ENCODE measurements around the gene PCGF2. TPM values are rescaled to one million over a fixed set of nuclear protein-coding genes. Genes with fewer than 3 reads are reported as not detected.
A peak's percentile ranks its signal among the peaks of the same experiment; 100 is the strongest.

PCGF2 gene
- polyA plus RNA-seq, 1 donor from 2014 or later, result 11.7 TPM

DNA sequence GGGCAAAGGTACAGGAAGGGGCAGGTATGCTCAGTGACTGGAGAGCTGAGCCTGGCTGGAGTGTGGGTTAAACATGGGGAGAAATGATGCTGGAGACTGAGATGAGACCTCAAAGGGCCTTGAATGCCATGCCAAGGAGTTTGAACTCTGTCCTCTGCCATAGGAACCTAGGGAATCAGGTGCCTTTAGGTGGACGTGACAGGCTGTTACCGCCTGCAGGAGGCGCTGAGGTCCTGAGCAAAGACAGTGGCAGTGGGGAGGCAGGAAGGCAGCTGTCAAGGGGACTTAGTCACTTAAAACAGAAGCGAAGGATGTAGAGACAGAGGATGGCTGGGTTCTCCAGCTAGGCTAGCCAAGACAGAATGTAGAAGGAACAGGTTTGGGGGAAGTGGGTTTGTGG, 13.5 kb upstream of the PCGF2 start:
- TF ChIP-seq MXI1 (conservative IDR thresholded peaks at IDR 0.05; ENCODE audit: poor library complexity, severe bottlenecking) (no peak), CTCF (IDR thresholded peaks at IDR 0.05; ENCODE audit: poor library complexity, severe bottlenecking) (peak; percentile 28), RAD21 (conservative IDR thresholded peaks at IDR 0.05) (no peak), TAF1 (IDR thresholded peaks at IDR 0.05; ENCODE audit: low read depth) (no peak), SMC3 (conservative IDR thresholded peaks at IDR 0.05; ENCODE audit: poor library complexity) (no peak), POLR2AphosphoS5 (IDR thresholded peaks at IDR 0.05) (no peak)
- TF ChIP-seq, protein P1, sequence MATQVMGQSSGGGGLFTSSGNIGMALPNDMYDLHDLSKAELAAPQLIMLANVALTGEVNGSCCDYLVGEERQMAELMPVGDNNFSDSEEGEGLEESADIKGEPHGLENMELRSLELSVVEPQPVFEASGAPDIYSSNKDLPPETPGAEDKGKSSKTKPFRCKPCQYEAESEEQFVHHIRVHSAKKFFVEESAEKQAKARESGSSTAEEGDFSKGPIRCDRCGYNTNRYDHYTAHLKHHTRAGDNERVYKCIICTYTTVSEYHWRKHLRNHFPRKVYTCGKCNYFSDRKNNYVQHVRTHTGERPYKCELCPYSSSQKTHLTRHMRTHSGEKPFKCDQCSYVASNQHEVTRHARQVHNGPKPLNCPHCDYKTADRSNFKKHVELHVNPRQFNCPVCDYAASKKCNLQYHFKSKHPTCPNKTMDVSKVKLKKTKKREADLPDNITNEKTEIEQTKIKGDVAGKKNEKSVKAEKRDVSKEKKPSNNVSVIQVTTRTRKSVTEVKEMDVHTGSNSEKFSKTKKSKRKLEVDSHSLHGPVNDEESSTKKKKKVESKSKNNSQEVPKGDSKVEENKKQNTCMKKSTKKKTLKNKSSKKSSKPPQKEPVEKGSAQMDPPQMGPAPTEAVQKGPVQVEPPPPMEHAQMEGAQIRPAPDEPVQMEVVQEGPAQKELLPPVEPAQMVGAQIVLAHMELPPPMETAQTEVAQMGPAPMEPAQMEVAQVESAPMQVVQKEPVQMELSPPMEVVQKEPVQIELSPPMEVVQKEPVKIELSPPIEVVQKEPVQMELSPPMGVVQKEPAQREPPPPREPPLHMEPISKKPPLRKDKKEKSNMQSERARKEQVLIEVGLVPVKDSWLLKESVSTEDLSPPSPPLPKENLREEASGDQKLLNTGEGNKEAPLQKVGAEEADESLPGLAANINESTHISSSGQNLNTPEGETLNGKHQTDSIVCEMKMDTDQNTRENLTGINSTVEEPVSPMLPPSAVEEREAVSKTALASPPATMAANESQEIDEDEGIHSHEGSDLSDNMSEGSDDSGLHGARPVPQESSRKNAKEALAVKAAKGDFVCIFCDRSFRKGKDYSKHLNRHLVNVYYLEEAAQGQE (IDR thresholded peaks at IDR 0.05; ENCODE audit: borderline replicate concordance), result no peak
- Histone ChIP-seq H2AFZ (ENCODE audit: low read depth, low read length) (no peak overlapping the region), H3K27ac (ENCODE audit: low read length) (no peak overlapping the region), H3K9me2 (ENCODE audit: insufficient read depth, low read length) (no peaks in the 10 kb centered on the region), H3K27me3 (ENCODE audit: insufficient read depth, low read depth, low read length) (no peaks in the 10 kb centered on the region), H3F3A (ENCODE audit: insufficient read depth, low read length, poor library complexity, severe bottlenecking) (no peaks in the 10 kb centered on the region), H3K36me3 (ENCODE audit: insufficient read depth, low read length) (peaks cover 7% of the 10 kb centered on the region), H3K79me2 (replicated peaks; ENCODE audit: insufficient read depth, low read length) (no peaks in the 10 kb centered on the region), H3K9me3 (ENCODE audit: low read length) (no peaks in the 10 kb centered on the region), H3K4me2 (ENCODE audit: low read length) (no peak overlapping the region), H3K9ac (ENCODE audit: low read length) (no peak overlapping the region), H3K4me3 (ENCODE audit: low read length) (no peak overlapping the region), H4K20me1 (ENCODE audit: insufficient read depth) (no peaks in the 10 kb centered on the region)

- H3K9me2 ChIP-seq (ENCODE audit: insufficient read depth, low read length), result no peaks in the 10 kb centered on the region
- H3K36me3 ChIP-seq (ENCODE audit: insufficient read depth, low read length), result peaks cover 6% of the 10 kb centered on the region
- TF ChIP-seq RAD21 (conservative IDR thresholded peaks at IDR 0.05) (peak; percentile 5), SMC3 (conservative IDR thresholded peaks at IDR 0.05; ENCODE audit: poor library complexity) (no peak)
- H2AFZ ChIP-seq (ENCODE audit: low read depth, low read length), result peak overlapping the region; percentile 45
- no peaks in the 10 kb centered on the region for H3F3A ChIP-seq (ENCODE audit: insufficient read depth, low read length, poor library complexity, severe bottlenecking)
- no peaks in the 10 kb centered on the region for H3K9me3 ChIP-seq (ENCODE audit: low read length)
- H4K20me1 ChIP-seq (ENCODE audit: insufficient read depth), result no peaks in the 10 kb centered on the region
- H3K27me3 ChIP-seq (ENCODE audit: insufficient read depth, low read depth, low read length), result no peaks in the 10 kb centered on the region
- H3K79me2 ChIP-seq (replicated peaks; ENCODE audit: insufficient read depth, low read length), result peaks cover 10% of the 10 kb centered on the region
- H3K27ac ChIP-seq (ENCODE audit: low read length), result peak overlapping the region; percentile 73
- peak overlapping the region; percentile 82 for H3K9ac ChIP-seq (ENCODE audit: low read length)
- peak overlapping the region; percentile 76 for H3K4me2 ChIP-seq (ENCODE audit: low read length)
- H3K4me3 ChIP-seq (ENCODE audit: low read length), result peak overlapping the region; percentile 94
Observed at GRCh38 chr17:38753071-38753506, 5.0 kb upstream of the PCGF2 start.

- Histone ChIP-seq H3K4me2 (ENCODE audit: low read length) (peak within 1 kb of the TSS; percentile 76), H3K27ac (ENCODE audit: low read length) (peak within 1 kb of the TSS; percentile 94), H3K9ac (ENCODE audit: low read length) (peak within 1 kb of the TSS; percentile 92), H3K27me3 (ENCODE audit: insufficient read depth, low read depth, low read length) (no peaks in the 10 kb centered on the region), H4K20me1 (ENCODE audit: insufficient read depth) (no peaks in the 10 kb centered on the region), H3F3A (ENCODE audit: insufficient read depth, low read length, poor library complexity, severe bottlenecking) (no peaks in the 10 kb centered on the region), H3K9me2 (ENCODE audit: insufficient read depth, low read length) (no peaks in the 10 kb centered on the region), H2AFZ (ENCODE audit: low read depth, low read length) (peak within 1 kb of the TSS; percentile 84), H3K4me3 (ENCODE audit: low read length) (peak within 1 kb of the TSS; percentile 94), H3K9me3 (ENCODE audit: low read length) (no peaks in the 10 kb centered on the region), H3K36me3 (ENCODE audit: insufficient read depth, low read length) (peaks cover 6% of the 10 kb centered on the region), H3K79me2 (replicated peaks; ENCODE audit: insufficient read depth, low read length) (peaks cover 15% of the 10 kb centered on the region)
- TF ChIP-seq RAD21 (conservative IDR thresholded peaks at IDR 0.05) (peak; percentile 50), POLR2AphosphoS5 (IDR thresholded peaks at IDR 0.05) (peak; percentile 72), CTCF (IDR thresholded peaks at IDR 0.05; ENCODE audit: poor library complexity, severe bottlenecking) (peak; percentile 28), EZH2 (IDR thresholded peaks at IDR 0.05; ENCODE audit: borderline replicate concordance, insufficient read depth, low read length, poor library complexity, severe bottlenecking) (no peak), SMC3 (conservative IDR thresholded peaks at IDR 0.05; ENCODE audit: poor library complexity) (peak; percentile 54), TAF1 (IDR thresholded peaks at IDR 0.05; ENCODE audit: low read depth) (peak; percentile 43), EP300 (conservative IDR thresholded peaks at IDR 0.05; ENCODE audit: poor library complexity, severe bottlenecking) (no peak)
- TF ChIP-seq, protein P1 (IDR thresholded peaks at IDR 0.05; ENCODE audit: borderline replicate concordance), result no peak
Observed at GRCh38 chr17:38752308-38753070, 4.4 kb upstream of the PCGF2 start, which contains the start of gene PSMB3. TSS of gene PSMB3 (plus strand) at chr17:38752741. CDS start at chr17:38752827, 86 bp downstream.

Measured in neural cell (in vitro differentiated cells).